Lung (tissue), 12 donors: ENCODE data around the gene GGA1. TPM values are rescaled to one million over a fixed set of nuclear protein-coding genes. Genes with fewer than 3 reads are reported as not detected.

ENCODE experiments used
- ATAC-seq: fragments of 200-7000 bp; cut with Tn5 transposase; one replicate; pipeline ENCODE4 v1.9.1; 2020; ENCODE audit warnings: moderate number of reproducible peaks; ENCODE audit not compliant: insufficient read depth, low FRiP score
- DNase-seq, 3 donors: peaks; one replicate each; pipeline ENCODE4 v3.0.0-alpha.2; 2013 to 2017
- H3K27ac ChIP-seq, 2 donors: one replicate each; pipeline ENCODE4 v1.5.1; 2013; ENCODE audit warnings: mild to moderate bottlenecking in 2 of 2, moderate library complexity in 2 of 2, control low read depth in 1 of 2, inconsistent platforms in 1 of 2, low read depth in 1 of 2, low read length in 1 of 2
- H3K27me3 ChIP-seq, 3 donors: one replicate each; pipeline ENCODE4 v1.5.1; 2013; ENCODE audit warnings: low read length in 2 of 3; ENCODE audit not compliant: control insufficient read depth in 3 of 3, insufficient read depth in 3 of 3
- H3K36me3 ChIP-seq, 4 donors: one replicate each; pipeline ENCODE4 v1.5.1; 2013; ENCODE audit warnings: low read length in 4 of 4, mild to moderate bottlenecking in 1 of 4, moderate library complexity in 1 of 4; ENCODE audit not compliant: control insufficient read depth in 4 of 4, insufficient read depth in 4 of 4
- H3K4me1 ChIP-seq, 5 donors: one replicate each; pipeline ENCODE4 v1.5.1; 2013; ENCODE audit warnings: low read length in 5 of 5, mild to moderate bottlenecking in 2 of 5, moderate library complexity in 1 of 5; ENCODE audit not compliant: control insufficient read depth in 5 of 5, insufficient read depth in 5 of 5
- H3K4me3 ChIP-seq: one replicate; pipeline ENCODE4 v1.5.1; 2013; ENCODE audit warnings: mild to moderate bottlenecking, control low read depth, moderate library complexity
- H3K9ac ChIP-seq, 2 donors: one replicate each; pipeline ENCODE4 v1.5.1; 2013; ENCODE audit warnings: low read length in 2 of 2, control low read depth in 1 of 2; ENCODE audit not compliant: insufficient read depth in 1 of 2
- H3K9me3 ChIP-seq, 4 donors: one replicate each; pipeline ENCODE4 v1.5.1; 2013; ENCODE audit warnings: low read length in 3 of 4, mild to moderate bottlenecking in 1 of 4, moderate library complexity in 1 of 4; ENCODE audit not compliant: control insufficient read depth in 4 of 4, insufficient read depth in 3 of 4
- WGBS, 2 donors: extraction: QIAGEN DNeasy Blood & Tissue Kit; methylation state at CpG; one replicate each; pipeline ENCODE4 v1.1.7; 2013; 5-methylcytosine and 5-hydroxymethylcytosine counted together
- polyA plus RNA-seq, 2 donors: library from polyadenylated mRNA; stranded (reverse); fragments of 200-250 nt; gene quantifications; one replicate each; pipeline ENCODE4 v1.2.1, GENCODE V29; 2013
- total RNA-seq, 2 donors: library from RNA; depleted of rRNA in 1 of 2; stranded (reverse); fragments of >200 nt in 1 of 2; gene quantifications; one replicate each; pipeline ENCODE4 v1.2.1, GENCODE V29; 2014 to 2021
- TF ChIP-seq, protein P1 (sequence below): IDR thresholded peaks from 2 replicates; pipeline ENCODE4 v1.5.1; 2012; ENCODE audit warnings: mild to moderate bottlenecking; ENCODE audit errors: control extremely low read depth, extremely low read depth
- donor health status: control.
- donor health status: control.
- donor health status: Bipolar disorder and iron deficiency.
- donor health status: healthy.
- donor health status: DM: yes; HTN: yes; CAD: no.

GGA1 gene
- total and polyA plus RNA-seq, 4 donors, result 51.5 to 72.4 (median 57.5) TPM

DNA sequence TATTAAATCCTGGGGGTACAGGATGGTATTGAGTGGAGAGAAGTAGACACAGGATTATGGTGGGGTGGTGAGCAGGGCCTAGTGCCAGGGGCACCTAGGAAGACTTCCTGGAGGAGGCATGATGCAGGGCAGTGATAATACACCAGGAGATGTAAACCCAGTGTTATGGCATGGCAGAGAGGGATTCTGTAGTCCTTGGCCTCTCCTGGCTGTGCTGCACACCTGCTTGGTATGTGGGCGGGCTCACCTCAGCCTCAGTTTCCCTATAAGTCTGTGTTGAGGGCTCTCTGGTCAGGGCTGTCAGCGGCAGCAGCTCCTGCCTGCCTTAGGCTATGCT is 52.0 kb downstream of the GGA1 start:
- Histone ChIP-seq H3K27ac (peak overlapping the region in 1 of 2 donors; percentile 68), H3K9ac (peak overlapping the region in 1 of 2 donors; percentile 7), H3K9me3 (no peaks in the 10 kb centered on the region), H3K4me1 (peaks cover 5 to 34% (median 15%) of the 10 kb centered on the region in 5 donors), H3K27me3 (no peaks in the 10 kb centered on the region), H3K4me3 (no peak overlapping the region), H3K36me3 (peaks cover 0 to 4% (median 0%) of the 10 kb centered on the region in 4 donors)
- TF ChIP-seq, protein P1, sequence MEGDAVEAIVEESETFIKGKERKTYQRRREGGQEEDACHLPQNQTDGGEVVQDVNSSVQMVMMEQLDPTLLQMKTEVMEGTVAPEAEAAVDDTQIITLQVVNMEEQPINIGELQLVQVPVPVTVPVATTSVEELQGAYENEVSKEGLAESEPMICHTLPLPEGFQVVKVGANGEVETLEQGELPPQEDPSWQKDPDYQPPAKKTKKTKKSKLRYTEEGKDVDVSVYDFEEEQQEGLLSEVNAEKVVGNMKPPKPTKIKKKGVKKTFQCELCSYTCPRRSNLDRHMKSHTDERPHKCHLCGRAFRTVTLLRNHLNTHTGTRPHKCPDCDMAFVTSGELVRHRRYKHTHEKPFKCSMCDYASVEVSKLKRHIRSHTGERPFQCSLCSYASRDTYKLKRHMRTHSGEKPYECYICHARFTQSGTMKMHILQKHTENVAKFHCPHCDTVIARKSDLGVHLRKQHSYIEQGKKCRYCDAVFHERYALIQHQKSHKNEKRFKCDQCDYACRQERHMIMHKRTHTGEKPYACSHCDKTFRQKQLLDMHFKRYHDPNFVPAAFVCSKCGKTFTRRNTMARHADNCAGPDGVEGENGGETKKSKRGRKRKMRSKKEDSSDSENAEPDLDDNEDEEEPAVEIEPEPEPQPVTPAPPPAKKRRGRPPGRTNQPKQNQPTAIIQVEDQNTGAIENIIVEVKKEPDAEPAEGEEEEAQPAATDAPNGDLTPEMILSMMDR, result no peak
- 84 to 93% methylated on average over 2 of the region's 2 CpGs for WGBS, 2 donors
- ATAC-seq (no peak), DNase-seq (no peak)

DNA sequence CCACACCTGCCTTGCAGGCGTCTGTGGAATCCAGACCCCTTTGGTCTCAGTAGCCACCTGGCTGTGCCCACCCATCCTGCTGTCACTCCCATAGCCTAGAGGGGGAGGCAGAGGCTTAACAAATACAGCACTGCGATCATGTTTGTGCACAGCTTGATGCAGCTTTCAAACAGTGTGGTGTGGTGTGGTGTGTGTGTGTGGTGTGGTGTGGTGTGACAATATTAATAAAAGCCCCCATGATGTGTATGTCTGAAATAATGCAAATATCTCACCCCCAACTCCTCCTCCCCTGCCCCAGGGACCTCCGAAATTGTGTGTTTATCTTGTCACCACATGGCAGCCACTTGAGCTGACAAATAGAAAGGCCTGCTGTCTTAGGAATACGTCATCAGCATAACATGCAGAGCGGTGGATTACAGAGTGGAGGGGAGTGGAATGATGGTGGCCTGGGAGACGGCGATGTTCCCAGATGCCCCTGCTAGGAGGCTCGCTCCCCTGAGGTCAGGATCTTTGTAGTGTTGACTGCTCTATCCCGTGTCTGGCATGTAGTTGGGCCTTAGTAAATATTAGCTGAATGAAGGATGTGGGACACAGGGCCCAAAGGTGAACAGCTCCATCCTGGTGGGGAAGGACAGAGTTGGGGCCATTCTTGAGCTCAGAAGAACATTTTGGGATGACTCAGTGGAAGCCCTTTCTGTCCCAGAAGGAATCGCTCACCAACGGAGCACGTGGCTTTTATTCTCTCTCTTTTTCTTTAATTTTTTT is 52.7 kb downstream of the GGA1 start:
- H3K27ac ChIP-seq, result peak overlapping the region; percentile 28 to 68
- no peaks in the 10 kb centered on the region for H3K9me3 ChIP-seq
- H3K4me1 ChIP-seq, result peaks cover 5 to 34% (median 15%) of the 10 kb centered on the region in 5 donors
- no peaks in the 10 kb centered on the region for H3K27me3 ChIP-seq
- peak; percentile 71 to 81 (median 75) for DNase-seq
- H3K36me3 ChIP-seq, result peaks cover 0 to 11% (median 3%) of the 10 kb centered on the region in 4 donors
- H3K4me3 ChIP-seq, result no peak overlapping the region
- WGBS, 2 donors, result 61 to 68% methylated on average over 12 of the region's 12 CpGs
- TF ChIP-seq, protein P1, result peak; percentile 24
- no peak for ATAC-seq
- H3K9ac ChIP-seq, result peak overlapping the region in 1 of 2 donors; percentile 74

DNA sequence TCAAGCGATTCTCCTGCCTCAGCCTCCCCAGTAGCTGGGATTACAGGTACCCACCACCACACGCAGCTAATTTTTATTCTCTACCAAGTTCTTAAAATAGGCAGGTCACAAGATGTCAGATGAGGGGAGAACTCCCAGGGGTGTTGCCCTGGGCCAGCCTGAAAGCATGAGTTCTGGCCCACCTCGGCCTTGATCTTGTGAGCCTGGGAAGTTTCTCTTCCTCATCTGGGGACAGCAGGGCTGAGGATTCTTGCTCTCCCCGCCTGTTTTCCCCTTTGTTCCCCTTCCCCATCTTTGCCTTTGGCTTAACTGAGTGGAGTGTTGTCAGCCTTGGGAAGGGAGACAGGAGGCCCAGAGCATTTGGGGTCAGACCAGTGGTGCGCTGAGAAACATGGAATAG is 53.4 kb downstream of the GGA1 start:
- Histone ChIP-seq H3K9ac (no peak overlapping the region), H3K4me1 (peaks cover 5 to 34% (median 15%) of the 10 kb centered on the region in 5 donors), H3K36me3 (peaks cover 0 to 16% (median 5%) of the 10 kb centered on the region in 4 donors), H3K4me3 (no peak overlapping the region), H3K27ac (no peak overlapping the region), H3K27me3 (no peaks in the 10 kb centered on the region), H3K9me3 (no peaks in the 10 kb centered on the region)
- 78 to 84% methylated on average over 5 of the region's 5 CpGs for WGBS, 2 donors
- ATAC-seq, result no peak
- TF ChIP-seq, protein P1, result no peak
- DNase-seq, result no peak
